AG08395 (cell line): ENCODE measurements around the gene PPIL4.
"Not testable (repeated sequence)": the region's sequence is repeated elsewhere in the genome, so short reads cannot be mapped to it uniquely, and the experiment has no call there.

Experiments
- DNase-seq: peaks from one replicate; pipeline ENCODE4 v3.0.0; 2012; ENCODE audit warnings: mixed read lengths, low spot score

Gene PPIL4

GRCh38 chr6:149515494-149515893, 30.3 kb downstream of the PPIL4 start:
- no peak for DNase-seq

DNA sequence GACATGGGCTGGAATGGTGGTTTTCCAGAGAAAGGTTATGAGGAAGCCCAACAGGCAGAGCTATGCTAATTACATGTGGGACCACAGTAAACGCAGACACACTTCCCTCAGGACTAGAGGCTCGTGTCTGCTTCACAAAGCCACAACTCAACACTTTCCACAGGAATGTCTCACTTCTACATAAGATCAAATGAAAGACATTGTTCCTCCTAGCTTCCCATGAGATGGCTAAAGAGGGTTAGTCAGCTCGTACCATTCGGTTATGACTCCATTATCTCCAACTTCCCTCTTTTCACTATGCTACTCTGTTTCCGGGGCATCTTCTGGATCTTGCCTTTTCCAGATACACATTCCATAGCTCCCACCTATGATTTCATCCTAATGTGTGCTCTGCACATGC, 31.9 kb downstream of the PPIL4 start:
- DNase-seq, result no peak

GRCh38 chr6:149510793-149511512, 34.9 kb downstream of the PPIL4 start:
- no peak for DNase-seq

DNA sequence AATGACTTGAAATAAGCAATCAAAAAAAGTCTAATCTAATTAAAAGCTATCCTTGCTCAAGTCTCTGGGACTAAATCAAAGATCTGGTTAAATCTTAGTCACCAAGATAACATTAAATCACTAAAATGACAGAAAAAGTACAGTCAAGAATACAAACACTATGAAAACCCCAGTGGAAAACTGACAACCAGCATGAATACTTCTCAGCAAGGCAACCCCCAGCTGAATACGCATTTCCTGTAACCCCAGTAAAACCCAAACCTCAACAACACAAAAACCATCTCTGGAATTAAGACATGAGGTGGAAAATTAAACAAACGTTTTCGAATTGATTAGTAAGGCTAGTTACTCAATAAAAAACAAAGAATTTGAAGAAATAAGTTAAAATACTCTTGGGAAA, 37.4 kb downstream of the PPIL4 start:
- DNase-seq, result no peak

- DNase-seq, result no peak
Measured at GRCh38 chr6:149503872-149504271, 42.0 kb downstream of the PPIL4 start.

DNA sequence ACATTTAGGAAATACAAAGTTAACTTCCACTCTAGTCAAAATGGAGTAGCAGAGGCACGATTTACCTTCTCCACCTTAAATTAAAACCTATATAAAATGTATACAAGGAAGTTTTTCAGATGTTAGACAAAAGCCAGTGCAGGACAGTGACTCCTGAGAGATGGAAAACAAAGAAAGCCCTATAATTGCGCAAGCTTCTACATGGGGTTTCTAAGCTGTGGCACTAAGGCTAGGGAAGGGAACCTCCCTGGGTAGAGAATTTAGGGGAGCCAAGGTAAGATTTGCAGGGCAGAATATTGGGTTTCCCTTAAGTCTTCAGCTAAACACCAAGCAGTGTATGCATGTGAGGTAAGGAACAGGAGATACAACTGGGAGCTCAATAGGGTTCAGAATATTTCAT, 42.6 kb downstream of the PPIL4 start:
- DNase-seq, result no peak

- no peak for DNase-seq
Measured at GRCh38 chr6:149501768-149502167, 44.1 kb downstream of the PPIL4 start.

DNA sequence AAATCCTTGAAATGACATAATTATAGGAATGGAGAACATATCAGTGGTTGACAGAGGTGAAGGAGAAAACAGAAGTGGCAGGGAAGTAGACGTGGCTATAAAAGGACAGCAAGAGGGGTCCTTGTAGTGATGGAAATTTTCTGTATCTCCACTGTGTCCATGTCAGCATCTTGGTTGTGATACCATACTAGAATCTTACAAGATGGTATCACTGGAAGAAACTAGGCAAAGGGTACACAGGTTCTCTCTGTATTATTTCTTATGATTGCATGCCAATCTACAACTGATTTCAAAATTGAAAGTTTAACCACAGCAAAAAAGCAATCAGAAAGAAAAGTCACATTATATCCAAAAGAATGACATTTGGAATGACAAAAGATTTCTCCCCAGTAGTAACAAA, 44.6 kb downstream of the PPIL4 start:
- no peak for DNase-seq

- DNase-seq, result no peak
Measured at GRCh38 chr6:149500096-149500495, 45.7 kb downstream of the PPIL4 start.

DNA sequence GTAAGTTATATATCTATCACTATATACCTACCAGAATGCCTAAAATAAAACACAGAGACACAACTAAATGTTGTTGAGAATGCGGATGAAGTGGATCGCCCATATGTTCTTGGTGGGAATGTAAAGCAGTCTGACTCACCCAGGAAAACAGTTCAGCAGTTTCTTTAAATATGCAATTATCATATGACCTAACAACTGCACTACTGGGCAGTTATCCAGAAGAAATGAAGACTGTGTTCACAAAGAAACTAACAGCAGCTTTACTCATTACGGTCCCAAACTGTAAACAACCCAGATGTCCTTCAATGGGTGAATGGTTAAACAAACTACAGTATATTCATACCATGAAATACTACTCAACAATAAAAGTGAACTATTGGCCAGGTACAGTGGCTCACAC, 46.8 kb downstream of the PPIL4 start:
- DNase-seq, result peak; percentile 15

- no peak for DNase-seq
Measured at GRCh38 chr6:149497365-149497764, 48.5 kb downstream of the PPIL4 start.

DNA sequence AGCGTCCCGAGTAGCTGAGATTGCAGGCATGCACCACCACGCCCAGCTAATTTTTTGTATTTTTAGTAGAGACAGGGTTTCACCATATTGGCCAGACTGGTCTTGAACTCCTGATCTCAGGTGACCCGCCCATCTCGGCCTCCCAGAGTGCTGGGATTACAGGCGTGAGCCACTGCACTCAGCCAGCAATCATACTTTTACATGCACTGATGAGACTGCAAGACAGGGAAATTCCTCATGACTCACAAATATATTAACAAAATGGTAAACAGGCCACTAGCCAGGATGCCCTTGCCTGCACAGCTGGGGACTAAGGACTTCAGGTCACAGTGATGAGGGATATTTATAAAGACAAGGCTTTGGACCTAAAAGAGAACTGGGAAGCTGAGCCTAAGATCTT, 49.2 kb downstream of the PPIL4 start:
- peak; percentile 14 for DNase-seq

- DNase-seq, result not testable (repeated sequence)
Measured at GRCh38 chr6:149495349-149496016, 50.4 kb downstream of the PPIL4 start.

DNA sequence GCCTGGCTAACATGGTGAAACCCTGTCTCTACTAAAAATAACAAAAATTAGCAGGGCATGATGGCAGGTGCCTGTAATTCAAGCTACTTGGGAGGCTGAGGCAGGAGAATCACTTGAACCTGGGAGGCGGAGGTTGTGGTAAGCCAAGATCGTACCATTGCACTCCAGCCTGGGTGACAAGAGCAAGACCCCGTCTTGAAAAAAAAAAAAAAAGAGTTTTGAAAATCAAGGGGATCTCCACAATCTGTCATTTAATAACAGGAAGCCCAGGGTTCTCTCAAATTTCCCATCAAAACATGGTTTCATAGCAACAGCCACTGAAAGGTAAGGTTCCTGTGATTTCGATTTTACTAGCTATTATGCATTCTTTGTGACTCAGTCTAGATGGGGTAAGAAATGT, 51.0 kb downstream of the PPIL4 start:
- DNase-seq, result not testable (repeated sequence)

- DNase-seq, result no peak
Measured at GRCh38 chr6:149493761-149494320, 52.0 kb downstream of the PPIL4 start.

DNA sequence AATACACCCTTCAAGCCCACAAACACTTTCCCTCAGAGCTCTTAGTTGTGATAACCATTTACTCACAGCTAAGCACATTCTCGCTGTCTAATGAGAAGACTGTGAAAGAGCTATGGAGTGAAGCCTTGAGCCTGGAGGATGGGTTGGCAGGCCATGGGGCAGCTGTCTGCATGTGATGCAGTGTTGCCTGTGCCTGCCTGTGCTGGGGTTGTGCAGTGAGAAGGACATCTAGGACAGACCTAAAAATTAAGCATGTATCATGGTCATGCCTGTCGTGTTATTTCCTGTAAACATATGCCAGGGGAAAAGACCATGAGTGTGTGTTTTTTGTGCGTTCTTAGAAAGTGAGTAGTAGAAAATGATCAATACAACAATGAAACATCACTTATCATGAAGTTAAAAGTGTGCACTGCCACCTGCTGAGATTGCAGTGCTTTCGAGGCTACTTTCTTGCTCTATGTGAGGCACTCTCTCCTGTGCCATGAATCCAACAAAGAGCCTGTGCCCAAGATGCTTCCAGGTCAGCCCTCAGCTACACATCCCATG, 53.0 kb downstream of the PPIL4 start:
- no peak for DNase-seq

DNA sequence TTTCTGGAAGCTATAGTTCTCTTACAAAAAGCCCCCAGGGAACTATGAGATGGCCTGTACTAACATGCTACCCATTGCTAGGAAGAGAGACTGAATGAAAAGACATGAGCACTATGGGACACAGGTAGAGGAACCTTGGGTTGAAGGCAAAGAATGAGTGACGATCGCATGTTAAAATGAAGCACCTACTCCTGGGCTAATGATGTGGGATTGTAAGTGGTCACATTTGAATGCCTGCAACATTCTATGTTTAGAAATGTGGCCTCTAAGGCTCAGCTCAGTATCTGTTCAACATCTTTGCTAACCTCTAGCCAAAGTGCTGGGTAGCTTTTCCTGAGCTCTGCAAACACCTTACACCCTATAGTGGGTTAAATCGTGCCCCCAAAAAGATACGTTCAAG, 55.9 kb downstream of the PPIL4 start:
- no peak for DNase-seq

- DNase-seq, result no peak
Measured at GRCh38 chr6:149488815-149489214, 57.0 kb downstream of the PPIL4 start.

DNA sequence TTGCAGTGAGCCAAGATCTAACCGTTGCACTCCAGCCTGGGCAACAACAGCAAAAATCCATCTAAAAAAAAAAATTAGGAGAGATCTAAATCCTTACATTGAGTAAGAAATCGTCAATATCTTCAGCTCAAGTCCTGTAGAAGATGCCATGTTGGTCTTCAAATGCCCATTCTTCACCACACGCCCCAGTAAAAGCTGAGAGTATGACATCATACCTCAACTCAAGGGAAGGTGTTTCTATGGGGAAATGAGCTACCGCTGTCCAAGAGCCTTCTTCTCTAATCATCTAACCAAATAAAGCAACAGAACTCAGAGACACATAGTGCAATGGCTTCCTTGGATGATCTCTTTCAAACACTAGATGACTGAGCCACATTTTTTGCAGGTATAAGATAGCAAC, 58.5 kb downstream of the PPIL4 start:
- DNase-seq, result no peak

DNA sequence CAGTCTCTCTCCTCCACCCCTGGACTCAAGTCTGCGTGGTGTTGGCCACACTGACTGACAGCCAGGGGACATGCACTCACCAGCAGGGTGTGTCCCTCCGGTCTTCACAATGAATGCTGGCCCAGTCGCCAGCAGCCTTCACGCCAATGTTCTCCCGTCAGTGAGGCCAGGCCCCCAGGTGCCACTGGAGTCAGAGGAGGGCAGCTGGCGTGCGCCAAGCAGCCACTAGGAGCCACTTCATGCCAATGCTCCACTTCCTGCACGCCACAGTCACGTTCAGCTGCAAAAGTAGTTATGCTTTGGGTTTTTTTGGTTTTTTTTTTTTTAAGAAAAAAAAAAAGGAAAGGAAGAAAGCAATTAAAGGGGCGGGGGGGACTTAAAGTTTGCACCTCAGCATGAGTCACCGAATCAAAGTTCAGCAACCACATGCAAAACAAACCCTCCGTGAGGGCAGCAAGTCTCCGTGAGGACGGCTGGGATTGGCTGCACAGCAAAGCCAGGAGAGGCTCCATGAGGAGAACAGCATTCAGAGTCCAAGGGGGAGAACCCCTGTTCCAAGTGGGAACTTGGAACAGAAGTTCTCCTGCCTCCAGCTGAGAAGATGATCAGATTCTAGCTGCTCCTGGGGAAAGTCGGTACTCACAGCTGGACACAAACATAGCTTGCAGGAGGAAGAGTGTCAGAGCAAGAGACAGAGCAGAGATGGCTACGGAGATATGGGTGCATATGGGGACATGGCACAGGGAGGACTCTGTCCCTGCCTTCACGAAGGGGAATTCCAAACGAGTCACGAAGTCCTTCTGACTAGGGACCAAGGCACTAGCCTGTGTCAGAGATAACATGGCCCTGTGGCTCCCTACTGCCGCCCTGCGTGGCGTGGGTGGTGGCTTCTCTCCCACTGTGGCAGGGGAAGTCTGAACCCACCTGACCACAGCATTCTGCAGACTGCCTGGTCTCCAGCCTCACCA, 60.8 kb downstream of the PPIL4 start, which contains the start of gene ZC3H12D:
Gene ZC3H12D, minus strand, starts transcription at position 282 of the 968 bp plus-strand sequence. CDS start 10,471 bp downstream, outside the sequence.
- peak; percentile 27 for DNase-seq

- no peak for DNase-seq
Measured at GRCh38 chr6:149483849-149484655, 61.8 kb downstream of the PPIL4 start.
